Activated CD4-positive, CD25-positive, alpha-beta regulatory T cell treated with anti-CD3 and anti-CD28 coated beads, Interleukin-2, amount 50 U/mL, for 72 hours (primary cell): Measurements from ENCODE around the gene ARHGAP28.
"Not testable (repeated sequence)": the region's sequence is repeated elsewhere in the genome, so short reads cannot be mapped to it uniquely, and the experiment has no call there.

Experiments
- DNase-seq: peaks from one replicate; pipeline ENCODE4 v3.0.0; 2021

The ARHGAP28 gene

DNA sequence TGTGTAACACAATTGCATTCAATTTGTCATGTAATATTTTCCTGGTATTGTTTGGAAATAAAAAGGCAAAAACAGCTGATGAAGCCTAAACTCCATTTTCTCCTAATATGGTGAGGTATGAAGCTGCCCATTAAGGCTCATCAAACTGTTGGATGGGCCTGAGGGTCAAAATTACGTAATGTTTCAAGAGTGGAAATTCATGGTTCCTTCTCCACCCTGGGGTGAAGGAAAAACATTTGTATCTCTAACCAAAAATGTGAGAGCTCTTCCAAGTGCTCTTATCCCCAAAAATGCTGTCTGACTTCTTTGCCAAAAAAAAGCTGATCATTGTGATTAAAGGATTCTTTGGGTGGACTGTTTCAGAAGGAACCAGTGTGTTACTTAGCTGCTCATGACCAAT is 91.8 kb downstream of the ARHGAP28 start:
- DNase-seq, result no peak

- not testable (repeated sequence) for DNase-seq
Measured at GRCh38 chr18:6827161-6827560, 97.6 kb downstream of the ARHGAP28 start.

DNA sequence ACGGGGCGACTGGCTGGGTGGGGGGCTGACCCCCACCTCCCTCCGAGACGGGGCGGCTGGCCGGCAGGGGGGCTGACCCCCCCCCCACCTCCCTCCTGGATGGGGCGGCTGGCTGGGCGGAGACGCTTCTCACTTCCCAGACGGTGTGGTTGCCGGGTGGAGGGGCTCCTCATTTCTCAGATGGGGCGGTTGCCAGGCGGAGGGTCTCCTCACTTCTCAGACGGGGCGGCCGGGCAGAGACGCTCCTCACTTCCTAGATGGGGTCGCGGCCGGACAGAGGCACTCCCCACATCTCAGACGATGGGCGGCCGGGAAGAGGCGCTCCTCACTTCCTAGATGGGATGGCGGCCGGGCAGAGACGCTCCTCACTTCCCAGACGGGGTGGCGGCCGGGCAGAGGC is 98.0 kb downstream of the ARHGAP28 start:
- not testable (repeated sequence) for DNase-seq

DNA sequence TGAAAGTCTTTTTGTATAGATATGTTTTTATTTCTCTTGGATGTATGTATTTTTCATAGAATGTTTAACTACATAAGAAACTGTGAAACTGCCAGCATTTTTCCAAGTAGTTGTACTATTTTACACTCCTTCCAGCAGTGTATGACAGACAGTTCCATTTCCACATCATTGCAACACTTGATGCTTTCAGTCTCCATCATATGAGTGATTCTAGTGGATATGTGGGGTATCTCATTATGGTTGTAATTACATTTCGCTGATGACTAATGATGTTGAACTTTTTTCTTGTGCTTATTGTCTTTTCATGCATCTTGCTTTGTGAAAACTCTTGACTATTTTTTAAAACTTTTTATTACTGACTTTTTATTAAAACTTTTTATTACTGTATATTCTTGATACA is 101.4 kb downstream of the ARHGAP28 start:
- no peak for DNase-seq

DNA sequence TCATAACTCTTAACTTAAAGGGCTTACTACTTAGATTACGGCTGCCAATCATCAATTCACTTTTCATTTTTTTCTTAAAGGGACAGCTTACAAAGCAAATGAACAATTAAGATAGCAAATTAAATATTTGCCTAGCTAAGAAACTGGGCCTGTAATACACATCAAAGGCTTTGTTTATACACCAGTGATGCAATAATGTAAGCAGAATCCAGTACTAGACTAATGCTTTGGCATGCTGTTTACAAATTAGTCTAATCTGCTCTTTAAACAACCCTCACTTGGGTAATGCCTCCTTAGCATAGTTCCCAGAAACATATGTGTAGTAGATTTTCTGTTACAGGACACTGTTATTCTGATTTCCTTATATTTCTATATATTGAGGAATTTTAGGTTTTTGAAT is 105.8 kb downstream of the ARHGAP28 start:
- DNase-seq, result no peak

GRCh38 chr18:6836331-6836730 is 106.8 kb downstream of the ARHGAP28 start:
- DNase-seq, result no peak

DNA sequence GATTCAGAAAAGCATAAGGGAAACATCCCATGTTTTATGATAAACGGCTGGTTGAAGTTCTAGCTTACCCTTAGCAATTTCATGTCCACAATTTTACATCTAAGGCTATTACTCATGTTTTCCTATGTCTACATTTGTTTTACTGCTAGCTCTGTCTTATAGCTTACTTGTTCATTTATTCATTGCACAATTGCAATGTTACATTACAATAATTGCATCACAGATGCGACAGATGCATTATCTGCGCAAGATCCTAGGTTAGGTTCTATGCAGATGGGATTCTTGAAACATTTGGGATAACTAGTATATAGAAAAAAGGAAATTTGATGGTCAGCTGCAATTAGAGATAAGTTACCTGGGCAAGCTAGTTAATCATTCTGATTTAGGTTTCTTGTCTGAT is 108.4 kb downstream of the ARHGAP28 start:
- no peak for DNase-seq

GRCh38 chr18:6842081-6842480 is 112.6 kb downstream of the ARHGAP28 start:
- DNase-seq, result no peak

DNA sequence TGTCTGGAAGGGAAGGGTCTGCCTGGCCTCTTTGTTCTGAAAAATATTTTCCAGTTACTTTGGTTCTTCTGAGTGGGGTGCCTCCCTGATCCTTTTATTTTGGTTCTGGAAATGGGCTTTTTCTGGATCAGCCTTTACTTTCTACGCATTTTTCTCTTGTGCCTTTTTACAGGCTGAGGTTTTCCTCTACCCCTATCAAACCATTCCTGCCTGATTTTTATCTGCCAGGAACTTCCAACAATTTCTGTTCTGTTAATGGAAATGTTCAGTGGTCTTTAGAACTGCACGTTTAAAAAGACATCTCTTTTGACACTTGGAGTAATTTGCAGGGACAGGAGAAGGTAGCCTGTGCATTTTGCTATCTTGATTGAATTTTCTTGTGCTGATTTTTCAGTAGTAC is 113.8 kb downstream of the ARHGAP28 start:
- no peak for DNase-seq

- DNase-seq, result not testable (repeated sequence)
Measured at GRCh38 chr18:6845521-6845920, 116.0 kb downstream of the ARHGAP28 start.

DNA sequence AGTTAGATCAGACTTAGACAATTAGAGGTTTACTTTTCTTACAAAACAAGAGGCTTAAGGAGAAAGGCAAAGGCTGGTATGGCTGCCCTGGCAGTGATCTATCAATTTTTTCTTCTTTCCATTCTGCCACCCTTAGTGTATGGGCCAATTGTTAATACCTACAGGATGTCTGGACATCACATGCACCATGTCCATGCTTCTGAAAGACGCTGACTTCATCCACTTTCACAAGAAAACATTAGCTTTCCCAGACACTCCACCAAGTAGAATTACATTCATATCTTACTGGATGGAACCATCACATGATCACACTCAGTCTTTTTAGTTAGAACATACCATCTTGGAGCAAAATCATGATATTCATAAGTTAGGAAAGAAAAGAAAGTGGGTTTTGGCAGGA is 120.9 kb downstream of the ARHGAP28 start:
- no peak for DNase-seq

GRCh38 chr18:6851480-6851879 is 122.0 kb downstream of the ARHGAP28 start:
- DNase-seq, result no peak

DNA sequence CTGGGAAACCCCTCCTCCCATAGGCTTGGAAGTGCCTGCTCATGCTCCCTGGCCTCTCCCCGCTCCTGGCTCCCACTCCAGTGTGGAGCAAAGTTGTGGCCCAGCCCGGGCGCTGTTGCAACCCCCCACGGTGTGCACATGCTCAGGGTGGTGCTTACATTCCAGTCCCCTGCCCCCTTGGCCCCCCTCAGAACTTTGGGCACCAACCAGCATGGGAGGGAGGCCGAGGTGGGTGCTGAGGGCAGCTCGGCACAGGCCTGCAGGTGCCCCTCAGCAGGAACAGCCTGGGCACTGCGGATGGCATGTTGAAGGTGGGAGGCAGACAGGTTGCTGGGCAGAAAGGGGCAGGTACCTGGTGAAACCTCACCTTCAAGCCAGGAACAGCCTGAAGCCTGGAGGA is 125.3 kb downstream of the ARHGAP28 start:
- DNase-seq, result no peak

GRCh38 chr18:6855767-6856166 is 126.3 kb downstream of the ARHGAP28 start:
- no peak for DNase-seq

DNA sequence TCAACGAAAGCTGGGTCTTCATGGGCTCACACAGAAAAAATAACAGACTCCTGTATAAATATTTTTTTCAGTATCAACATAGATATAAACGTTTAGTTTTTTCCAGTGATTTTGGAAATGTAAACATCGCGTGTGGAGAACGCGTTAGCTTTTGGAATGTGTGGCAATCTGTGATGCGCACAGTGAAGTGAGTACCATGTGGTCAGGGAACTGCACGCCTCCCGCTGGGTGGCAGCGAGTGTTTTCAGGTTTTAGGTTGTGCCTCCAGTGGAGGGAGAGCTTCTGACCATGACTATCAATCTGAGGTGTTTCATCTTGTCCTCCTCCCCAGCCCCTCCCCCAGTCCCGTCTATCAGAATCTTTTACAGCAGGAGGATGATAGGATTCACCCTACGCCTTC is 127.8 kb downstream of the ARHGAP28 start:
- DNase-seq, result no peak

DNA sequence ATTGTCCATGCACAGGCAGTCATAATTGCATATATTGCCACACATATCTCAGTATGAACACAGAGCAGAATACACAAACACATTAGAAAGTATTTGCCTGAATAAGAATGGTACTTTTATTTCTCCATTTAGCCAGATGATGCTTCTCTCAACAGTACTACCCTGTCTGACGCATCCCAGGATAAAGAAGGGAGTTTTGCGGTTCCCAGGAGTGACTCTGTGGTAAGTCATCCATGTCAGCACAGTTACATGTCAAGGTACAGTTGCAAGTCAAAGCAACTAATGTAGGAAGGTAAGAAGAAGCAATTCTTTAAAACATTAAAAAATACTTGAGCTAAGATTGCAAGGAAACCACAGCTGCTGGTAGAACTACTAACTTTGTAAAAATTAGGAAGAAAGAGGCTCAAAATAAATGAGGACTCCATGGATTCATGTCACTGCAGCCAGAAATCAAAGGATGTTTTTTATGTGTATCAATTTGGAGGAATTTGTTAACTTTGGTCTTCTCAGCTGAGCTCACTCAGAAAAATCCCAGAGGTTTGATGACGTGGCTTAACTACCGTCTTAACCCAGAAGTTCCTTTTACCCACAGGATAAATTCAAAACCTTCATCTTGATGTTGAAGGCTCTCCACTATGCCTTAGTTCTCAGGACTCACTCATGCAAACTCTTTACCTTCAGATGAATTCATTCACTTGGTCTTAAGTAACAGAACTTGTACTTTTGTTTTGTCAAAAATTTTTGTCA is 130.3 kb downstream of the ARHGAP28 start:
- DNase-seq, result no peak

DNA sequence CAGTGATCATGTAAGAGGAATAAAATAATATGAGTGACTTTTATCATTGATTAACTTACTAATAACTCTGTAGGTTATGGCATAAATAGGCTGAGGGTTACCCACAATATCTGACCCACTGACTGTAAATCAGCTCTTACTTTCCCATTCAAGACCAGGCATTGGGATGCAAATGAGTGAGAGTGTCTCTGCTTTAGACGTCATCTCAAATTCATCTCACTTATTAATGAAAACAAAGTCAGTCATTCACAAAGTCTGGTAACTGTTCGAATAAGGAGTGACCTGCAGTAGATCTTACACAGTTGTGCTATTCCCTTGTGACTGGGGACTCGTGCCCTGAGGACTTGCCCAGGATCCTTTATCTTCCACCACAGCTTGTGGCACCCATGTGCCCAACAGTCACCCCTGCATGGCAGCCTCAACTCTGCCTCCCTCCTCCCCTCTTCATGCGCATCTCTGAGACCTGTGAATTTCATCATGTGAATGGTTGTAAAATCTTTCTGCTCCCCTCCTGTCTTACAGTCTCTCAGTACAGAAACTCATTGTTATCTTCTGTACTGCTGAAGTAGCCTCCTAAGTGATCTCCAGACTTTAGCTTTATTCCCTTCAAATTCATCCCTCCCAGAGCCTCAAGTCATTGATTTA is 131.4 kb downstream of the ARHGAP28 start:
- no peak for DNase-seq

DNA sequence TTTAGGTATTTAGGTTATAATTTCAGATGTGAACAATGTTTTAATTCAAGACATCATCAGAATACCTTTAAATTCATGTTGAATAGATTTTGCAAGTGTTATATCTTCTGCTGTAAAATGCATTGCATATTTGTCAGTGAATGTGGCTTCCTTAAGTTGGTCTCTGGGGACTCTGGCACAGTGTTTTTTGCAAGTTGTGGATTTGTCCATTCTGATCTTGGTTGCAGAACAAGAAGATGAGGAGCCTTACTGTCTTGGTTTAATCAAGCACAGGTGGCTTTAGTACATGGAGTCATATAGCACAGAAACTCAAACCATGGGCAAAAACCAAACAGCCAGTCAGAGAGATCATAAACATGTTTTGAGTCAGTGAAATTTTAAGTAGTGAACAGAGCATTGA is 135.7 kb downstream of the ARHGAP28 start:
- DNase-seq, result no peak

GRCh38 chr18:6866552-6867085 is 137.1 kb downstream of the ARHGAP28 start:
- no peak for DNase-seq

GRCh38 chr18:6868033-6868432 is 138.5 kb downstream of the ARHGAP28 start:
- no peak for DNase-seq

GRCh38 chr18:6871566-6871965 is 142.1 kb downstream of the ARHGAP28 start:
- DNase-seq, result no peak

GRCh38 chr18:6873040-6873751 is 143.7 kb downstream of the ARHGAP28 start:
- DNase-seq, result no peak

DNA sequence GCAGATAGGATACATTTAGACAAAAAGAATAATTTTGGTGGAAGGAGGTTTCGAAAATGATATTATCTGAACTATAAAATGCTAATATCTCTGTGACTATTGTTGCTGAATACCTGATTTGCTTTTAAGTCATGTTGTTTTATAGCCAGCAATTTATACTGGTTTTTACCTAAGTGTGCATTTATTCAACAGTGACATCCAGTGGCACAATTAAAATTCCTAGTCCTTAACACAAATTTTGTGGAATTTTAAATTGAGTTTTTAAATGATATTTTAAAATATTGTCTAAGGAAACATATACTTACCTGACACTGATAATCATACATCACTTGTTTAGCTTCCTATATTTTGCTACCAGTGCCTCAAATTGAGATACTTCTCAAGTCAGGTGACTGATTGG is 144.8 kb downstream of the ARHGAP28 start:
- no peak for DNase-seq

GRCh38 chr18:6875749-6876148 is 146.2 kb downstream of the ARHGAP28 start:
- no peak for DNase-seq
